Activated T-cell treated with anti-CD3 and anti-CD28 coated beads, Interleukin-2, amount 50 U/mL, for 4 hours (primary cell): ENCODE results near the gene ASMTL. TPM values are rescaled to one million over a fixed set of nuclear protein-coding genes. Genes with fewer than 3 reads are reported as not detected.
"Not testable (repeated sequence)": the region's sequence is repeated elsewhere in the genome, so short reads cannot be mapped to it uniquely, and the experiment has no call there.

Experiments used
- ATAC-seq, 2 donors: fragments of 200-7000 bp; cut with Tn5 transposase; one replicate each; pipeline ENCODE4 v1.10.0; 2021
- DNase-seq: peaks from one replicate; pipeline ENCODE4 v3.0.0-alpha.2; 2020
- H3K27me3 Mint-ChIP-seq: one replicate; pipeline ENCODE4 v1.8.0; 2021; ENCODE audit warnings: low read depth, mixed read lengths
- H3K36me3 Mint-ChIP-seq: one replicate; pipeline ENCODE4 v1.8.0; 2022; ENCODE audit warnings: mixed read lengths; ENCODE audit not compliant: insufficient read depth
- H3K4me1 Mint-ChIP-seq: one replicate; pipeline ENCODE4 v1.8.0; 2021; ENCODE audit warnings: low read depth, mixed read lengths
- H3K4me3 Mint-ChIP-seq: one replicate; pipeline ENCODE4 v1.8.0; 2021; ENCODE audit warnings: mild to moderate bottlenecking, moderate library complexity, mixed read lengths
- H3K9me3 Mint-ChIP-seq: one replicate; pipeline ENCODE4 v1.8.0; 2021; ENCODE audit warnings: mixed read lengths
- total RNA-seq, 3 donors: library from RNA; stranded (reverse); gene quantifications; one replicate each; pipeline ENCODE4 v1.2.1, GENCODE V29; 2021

ASMTL gene
- total RNA-seq, 3 donors from 2014 or later = 33.0 to 53.2 (median 36.9) TPM

- ATAC-seq (peak; percentile 48 to 54), DNase-seq (peak; percentile 94)
- H3K36me3 Mint-ChIP-seq = peaks cover 3% of the 10 kb centered on the region
- peak overlapping the region; percentile 70 for H3K4me3 Mint-ChIP-seq
- H3K4me1 Mint-ChIP-seq = peaks cover 20% of the 10 kb centered on the region
- no peaks in the 10 kb centered on the region for H3K9me3 Mint-ChIP-seq
- no peaks in the 10 kb centered on the region for H3K27me3 Mint-ChIP-seq
Measured at GRCh38 chrX:1453951-1454785, 1.5 kb upstream of the ASMTL start.

GRCh38 chrX:1453395-1453783, 680 bp upstream of the ASMTL start:
- Mint-ChIP-seq H3K4me3 (peak overlapping the region; percentile 84), H3K9me3 (peaks cover 4% of the 10 kb centered on the region), H3K4me1 (peaks cover 24% of the 10 kb centered on the region), H3K36me3 (peaks cover 11% of the 10 kb centered on the region), H3K27me3 (no peaks in the 10 kb centered on the region)
- ATAC-seq (peak; percentile 36 to 65), DNase-seq (peak; percentile 76)

GRCh38 chrX:1451661-1452515, 821 bp downstream of the ASMTL start:
- H3K4me3 Mint-ChIP-seq = peak overlapping the region; percentile 89
- H3K9me3 Mint-ChIP-seq = peaks cover 9% of the 10 kb centered on the region
- peaks cover 17% of the 10 kb centered on the region for H3K36me3 Mint-ChIP-seq
- no peak for ATAC-seq
- H3K4me1 Mint-ChIP-seq = peaks cover 25% of the 10 kb centered on the region
- DNase-seq = no peak
- no peaks in the 10 kb centered on the region for H3K27me3 Mint-ChIP-seq

- H3K9me3 Mint-ChIP-seq = peaks cover 9% of the 10 kb centered on the region
- peaks cover 25% of the 10 kb centered on the region for H3K4me1 Mint-ChIP-seq
- H3K27me3 Mint-ChIP-seq = no peaks in the 10 kb centered on the region
- H3K4me3 Mint-ChIP-seq = peak overlapping the region; percentile 89
- ATAC-seq (no peak), DNase-seq (no peak)
- H3K36me3 Mint-ChIP-seq = peaks cover 17% of the 10 kb centered on the region
Measured at GRCh38 chrX:1451251-1451660, 1.5 kb downstream of the ASMTL start.

GRCh38 chrX:1450361-1451161, 2.1 kb downstream of the ASMTL start:
- DNase-seq = no peak
- peaks cover 21% of the 10 kb centered on the region for H3K4me1 Mint-ChIP-seq
- peaks cover 17% of the 10 kb centered on the region for H3K36me3 Mint-ChIP-seq
- H3K9me3 Mint-ChIP-seq = peaks cover 9% of the 10 kb centered on the region
- no peak overlapping the region for H3K4me3 Mint-ChIP-seq
- no peak for ATAC-seq
- H3K27me3 Mint-ChIP-seq = no peaks in the 10 kb centered on the region

- no peak for ATAC-seq
- Mint-ChIP-seq H3K9me3 (peaks cover 15% of the 10 kb centered on the region), H3K4me1 (peaks cover 21% of the 10 kb centered on the region), H3K27me3 (no peaks in the 10 kb centered on the region), H3K36me3 (peaks cover 21% of the 10 kb centered on the region), H3K4me3 (peak overlapping the region; percentile 44)
- DNase-seq = no peak
Measured at GRCh38 chrX:1449823-1450149, 2.9 kb downstream of the ASMTL start.

- Mint-ChIP-seq H3K27me3 (no peaks in the 10 kb centered on the region), H3K9me3 (peaks cover 19% of the 10 kb centered on the region), H3K36me3 (peaks cover 26% of the 10 kb centered on the region), H3K4me1 (peaks cover 15% of the 10 kb centered on the region), H3K4me3 (no peak overlapping the region)
- ATAC-seq (no peak), DNase-seq (no peak)
Measured at GRCh38 chrX:1449036-1449822, 3.5 kb downstream of the ASMTL start.

- ATAC-seq, DNase-seq, H3K27me3 Mint-ChIP-seq, H3K4me3 Mint-ChIP-seq: not testable (repeated sequence)
- Mint-ChIP-seq H3K4me1 (peaks cover 15% of the 10 kb centered on the region), H3K9me3 (peaks cover 19% of the 10 kb centered on the region), H3K36me3 (peaks cover 30% of the 10 kb centered on the region)
Measured at GRCh38 chrX:1448573-1449001, 4.1 kb downstream of the ASMTL start.

GRCh38 chrX:1447969-1448572, 4.6 kb downstream of the ASMTL start:
- not testable (repeated sequence) for H3K27me3 Mint-ChIP-seq, ATAC-seq, H3K4me3 Mint-ChIP-seq, DNase-seq
- H3K36me3 Mint-ChIP-seq = peaks cover 32% of the 10 kb centered on the region
- peaks cover 15% of the 10 kb centered on the region for H3K4me1 Mint-ChIP-seq
- H3K9me3 Mint-ChIP-seq = peaks cover 19% of the 10 kb centered on the region

GRCh38 chrX:1446984-1447968, 5.4 kb downstream of the ASMTL start:
- H3K4me3 Mint-ChIP-seq, ATAC-seq, DNase-seq, H3K27me3 Mint-ChIP-seq: not testable (repeated sequence)
- Mint-ChIP-seq H3K36me3 (peaks cover 32% of the 10 kb centered on the region), H3K9me3 (peaks cover 19% of the 10 kb centered on the region), H3K4me1 (peaks cover 15% of the 10 kb centered on the region)

- Mint-ChIP-seq H3K4me3 (peak overlapping the region; percentile 21), H3K4me1 (peaks cover 9% of the 10 kb centered on the region), H3K9me3 (peaks cover 19% of the 10 kb centered on the region), H3K36me3 (peaks cover 34% of the 10 kb centered on the region), H3K27me3 (no peaks in the 10 kb centered on the region)
- no peak for ATAC-seq
- no peak for DNase-seq
Measured at GRCh38 chrX:1444561-1445500, 7.9 kb downstream of the ASMTL start.
